GM12875 (cell line): ENCODE data around the gene FGF12.

ENCODE experiments used
- H3K4me3 ChIP-seq: one replicate; pipeline ENCODE4 v1.5.1; 2011; ENCODE audit warnings: low read depth, low read length, control low read depth
- TF ChIP-seq, protein P1 (sequence below): IDR thresholded peaks from 2 replicates; pipeline ENCODE4 v1.5.1; 2011; ENCODE audit warnings: low read depth, mild to moderate bottlenecking, control low read depth, inconsistent platforms, low read length, moderate library complexity, borderline replicate concordance; ENCODE audit not compliant: insufficient read depth

The FGF12 gene

DNA sequence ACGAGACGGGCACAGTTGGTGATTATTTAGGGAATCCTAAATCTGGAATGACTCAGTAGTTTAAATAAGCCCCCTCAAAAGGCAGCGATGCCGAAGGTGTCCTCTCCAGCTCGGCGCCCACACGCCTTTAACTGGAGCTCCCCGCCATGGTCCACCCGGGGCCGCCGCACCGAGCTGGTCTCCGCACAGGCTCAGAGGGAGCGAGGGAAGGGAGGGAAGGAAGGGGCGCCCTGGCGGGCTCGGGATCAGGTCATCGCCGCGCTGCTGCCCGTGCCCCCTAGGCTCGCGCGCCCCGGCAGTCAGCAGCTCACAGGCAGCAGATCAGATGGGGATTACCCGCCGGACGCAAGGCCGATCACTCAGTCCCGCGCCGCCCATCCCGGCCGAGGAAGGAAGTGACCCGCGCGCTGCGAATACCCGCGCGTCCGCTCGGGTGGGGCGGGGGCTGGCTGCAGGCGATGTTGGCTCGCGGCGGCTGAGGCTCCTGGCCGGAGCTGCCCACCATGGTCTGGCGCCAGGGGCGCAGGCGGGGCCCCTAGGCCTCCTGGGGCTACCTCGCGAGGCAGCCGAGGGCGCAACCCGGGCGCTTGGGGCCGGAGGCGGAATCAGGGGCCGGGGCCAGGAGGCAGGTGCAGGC is 318.0 kb downstream of the FGF12 start:
- no peak overlapping the region for H3K4me3 ChIP-seq
- TF ChIP-seq, protein P1, sequence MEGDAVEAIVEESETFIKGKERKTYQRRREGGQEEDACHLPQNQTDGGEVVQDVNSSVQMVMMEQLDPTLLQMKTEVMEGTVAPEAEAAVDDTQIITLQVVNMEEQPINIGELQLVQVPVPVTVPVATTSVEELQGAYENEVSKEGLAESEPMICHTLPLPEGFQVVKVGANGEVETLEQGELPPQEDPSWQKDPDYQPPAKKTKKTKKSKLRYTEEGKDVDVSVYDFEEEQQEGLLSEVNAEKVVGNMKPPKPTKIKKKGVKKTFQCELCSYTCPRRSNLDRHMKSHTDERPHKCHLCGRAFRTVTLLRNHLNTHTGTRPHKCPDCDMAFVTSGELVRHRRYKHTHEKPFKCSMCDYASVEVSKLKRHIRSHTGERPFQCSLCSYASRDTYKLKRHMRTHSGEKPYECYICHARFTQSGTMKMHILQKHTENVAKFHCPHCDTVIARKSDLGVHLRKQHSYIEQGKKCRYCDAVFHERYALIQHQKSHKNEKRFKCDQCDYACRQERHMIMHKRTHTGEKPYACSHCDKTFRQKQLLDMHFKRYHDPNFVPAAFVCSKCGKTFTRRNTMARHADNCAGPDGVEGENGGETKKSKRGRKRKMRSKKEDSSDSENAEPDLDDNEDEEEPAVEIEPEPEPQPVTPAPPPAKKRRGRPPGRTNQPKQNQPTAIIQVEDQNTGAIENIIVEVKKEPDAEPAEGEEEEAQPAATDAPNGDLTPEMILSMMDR = no peak

DNA sequence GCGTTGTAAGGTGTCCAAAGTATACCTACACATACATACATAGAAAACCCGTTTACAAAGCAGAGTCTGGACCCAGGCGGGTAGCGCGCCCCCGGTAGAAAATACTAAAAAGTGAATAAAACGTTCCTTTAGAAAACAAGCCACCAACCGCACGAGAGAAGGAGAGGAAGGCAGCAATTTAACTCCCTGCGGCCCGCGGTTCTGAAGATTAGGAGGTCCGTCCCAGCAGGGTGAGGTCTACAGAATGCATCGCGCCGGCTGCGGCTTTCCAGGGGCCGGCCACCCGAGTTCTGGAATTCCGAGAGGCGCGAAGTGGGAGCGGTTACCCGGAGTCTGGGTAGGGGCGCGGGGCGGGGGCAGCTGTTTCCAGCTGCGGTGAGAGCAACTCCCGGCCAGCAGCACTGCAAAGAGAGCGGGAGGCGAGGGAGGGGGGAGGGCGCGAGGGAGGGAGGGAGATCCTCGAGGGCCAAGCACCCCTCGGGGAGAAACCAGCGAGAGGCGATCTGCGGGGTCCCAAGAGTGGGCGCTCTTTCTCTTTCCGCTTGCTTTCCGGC is 318.6 kb downstream of the FGF12 start:
- H3K4me3 ChIP-seq = no peak overlapping the region
- TF ChIP-seq, protein P1 = no peak

GRCh38 chr3:192408007-192408646 is 319.2 kb downstream of the FGF12 start:
- no peak overlapping the region for H3K4me3 ChIP-seq
- TF ChIP-seq, protein P1 = no peak

GRCh38 chr3:192399767-192400166 is 327.6 kb downstream of the FGF12 start:
- no peak overlapping the region for H3K4me3 ChIP-seq
- TF ChIP-seq, protein P1 = no peak

DNA sequence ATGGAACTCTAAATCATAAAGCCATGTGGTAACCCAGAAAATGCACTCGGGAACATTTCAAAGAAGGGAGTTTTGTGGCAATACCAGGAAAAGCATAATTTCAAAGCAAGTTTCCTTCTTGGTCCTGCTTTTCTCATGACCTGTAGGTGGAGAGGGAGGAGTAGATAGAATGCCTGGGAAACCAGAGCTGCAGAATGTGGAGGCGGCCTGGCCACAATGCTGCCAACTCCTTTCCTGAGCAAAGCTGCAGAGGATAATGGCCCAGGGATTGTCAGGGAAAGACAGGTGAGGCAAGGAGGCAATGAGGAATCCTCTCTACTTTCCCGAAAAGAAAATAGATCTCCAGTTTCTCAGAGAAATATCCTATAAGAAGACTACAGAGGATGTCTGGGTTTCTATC is 330.3 kb downstream of the FGF12 start:
- TF ChIP-seq, protein P1 = no peak
- H3K4me3 ChIP-seq = no peak overlapping the region

DNA sequence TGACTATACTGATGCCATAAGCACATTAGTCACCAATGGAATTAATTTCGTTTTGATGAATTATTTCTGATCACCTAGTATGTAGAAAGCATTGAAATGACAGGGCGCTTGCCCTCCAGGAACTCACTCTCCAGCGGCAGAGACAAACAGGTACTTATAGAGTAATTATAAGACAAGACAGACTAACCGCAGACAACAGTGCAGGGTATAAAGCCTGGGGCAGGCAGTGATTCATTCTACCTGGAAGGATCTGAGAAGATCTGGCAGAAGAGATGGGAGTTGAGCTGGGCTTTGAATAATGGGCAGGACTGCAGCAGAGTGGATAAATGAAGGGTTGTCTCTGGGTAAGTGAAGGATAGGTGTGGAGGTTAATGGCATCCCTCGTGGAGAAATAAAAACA is 331.8 kb downstream of the FGF12 start:
- TF ChIP-seq, protein P1 = no peak

DNA sequence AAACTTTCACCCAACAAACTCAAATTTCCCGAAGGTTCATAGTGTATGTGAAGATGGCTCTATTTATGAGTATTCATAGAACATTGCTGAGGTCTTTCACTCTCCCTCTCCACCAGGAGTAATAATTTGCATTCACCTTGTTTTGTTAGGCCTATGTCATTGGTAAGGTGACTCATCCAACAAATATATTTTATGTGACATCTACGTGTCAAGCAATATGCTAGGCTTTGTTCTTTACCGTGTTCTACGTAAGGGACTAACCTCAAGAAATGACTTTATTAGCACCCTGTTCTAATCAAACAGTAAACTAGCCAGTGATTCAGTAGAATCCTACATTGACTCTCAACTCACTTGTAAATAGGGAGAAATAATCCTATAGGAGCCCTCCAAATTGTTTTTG is 334.4 kb downstream of the FGF12 start:
- TF ChIP-seq, protein P1 = no peak
- H3K4me3 ChIP-seq = no peak overlapping the region

More for the DNA sequence above, 331.8 kb downstream of the FGF12 start:
- H3K4me3 ChIP-seq = no peak overlapping the region
